Ascending aorta (tissue), 2 donors: Measurements from ENCODE around the gene EDRF1. TPM values are rescaled to one million over a fixed set of nuclear protein-coding genes. Genes with fewer than 3 reads are reported as not detected.

ENCODE experiments used
- DNase-seq, 2 donors: peaks; one replicate each; pipeline ENCODE4 v3.0.0-alpha.2; 2019; ENCODE audit warnings: low spot score in 2 of 2
- H3K27ac ChIP-seq, 2 donors: fragments of 200-600 bp; sonication (generic); one replicate each; pipeline ENCODE4 v1.5.1; 2016 to 2017; ENCODE audit warnings: mild to moderate bottlenecking in 1 of 2
- H3K27me3 ChIP-seq: fragments of 200-600 bp; sonication (generic); one replicate; pipeline ENCODE4 v1.5.1; 2017
- H3K36me3 ChIP-seq, 2 donors: fragments of 200-600 bp; sonication (generic); one replicate each; pipeline ENCODE4 v1.5.1; 2016
- H3K4me1 ChIP-seq, 2 donors: fragments of 200-600 bp; sonication (generic); one replicate each; pipeline ENCODE4 v1.5.1; 2016 to 2017; ENCODE audit warnings: mild to moderate bottlenecking in 1 of 2
- H3K4me3 ChIP-seq, 2 donors: fragments of 200-600 bp; sonication (generic); one replicate each; pipeline ENCODE4 v1.5.1; 2016 to 2017; ENCODE audit warnings: mild to moderate bottlenecking in 1 of 2
- H3K9me3 ChIP-seq, 2 donors: fragments of 200-600 bp; sonication (generic); one replicate each; pipeline ENCODE4 v1.5.1; 2016
- intact Hi-C: fragments of 100-400 bp; cut with DNase I; formaldehyde crosslinking; loops from one replicate; pipeline ENCODE4 v1.15.1; 2023
- total RNA-seq: library from RNA; depleted of rRNA; stranded (reverse); fragments of >200 nt; gene quantifications from one replicate; pipeline ENCODE4 v1.1.0, GENCODE V29; 2016
- TF ChIP-seq, protein P1 (sequence below), 3 experiments: fragments of 200-600 bp in 2 of 3; fragments of 450-650 bp in 1 of 3; sonication (generic) in 2 of 3; IDR thresholded peaks; one replicate each; pipeline ENCODE4 v1.5.1; 2016 to 2019; ENCODE audit warnings: antibody characterized with exemption in 3 of 3, mild to moderate bottlenecking in 1 of 3, moderate library complexity in 1 of 3

Gene EDRF1
- total RNA-seq, 1 donor from 2014 or later, result 0.53 TPM

DNA sequence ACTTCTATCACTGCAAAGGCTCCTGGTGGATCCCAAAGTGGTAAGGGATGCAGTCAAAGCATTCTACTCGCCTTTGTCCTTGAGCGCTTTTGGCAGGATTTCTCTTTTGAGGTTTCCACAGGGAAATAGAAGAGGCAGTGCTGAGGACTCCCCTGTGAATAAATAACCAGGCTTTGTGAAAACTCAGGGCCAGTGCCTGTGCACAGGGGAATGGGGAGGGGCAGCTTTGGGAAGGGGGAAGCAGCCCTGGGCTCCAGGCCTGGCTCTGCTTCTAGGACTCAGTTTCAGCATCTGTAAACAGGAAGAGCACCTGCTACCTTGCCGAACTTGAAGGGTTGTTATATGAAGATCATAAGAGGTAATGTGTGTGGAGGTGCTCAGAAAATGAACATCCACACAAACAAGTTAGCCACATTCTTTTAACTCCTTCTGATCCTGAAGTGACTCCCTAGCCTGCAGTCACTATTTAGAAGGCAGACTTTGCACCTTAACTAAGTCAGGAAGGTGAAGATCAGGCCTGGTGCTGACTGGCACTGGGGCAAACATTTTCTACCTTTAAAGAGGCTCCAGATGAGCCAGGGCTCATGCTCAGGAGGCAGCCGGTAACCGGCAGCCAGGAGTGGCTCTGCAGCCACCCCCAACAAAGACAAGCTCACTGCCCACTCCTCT lies 78.6 kb downstream of the EDRF1 start:
- peaks cover 30 to 54% of the 10 kb centered on the region in 2 donors for H3K36me3 ChIP-seq
- DNase-seq, result peak in 1 of 2 donors; percentile 37
- intact Hi-C loops, result no loop called here
- TF ChIP-seq, protein P1, sequence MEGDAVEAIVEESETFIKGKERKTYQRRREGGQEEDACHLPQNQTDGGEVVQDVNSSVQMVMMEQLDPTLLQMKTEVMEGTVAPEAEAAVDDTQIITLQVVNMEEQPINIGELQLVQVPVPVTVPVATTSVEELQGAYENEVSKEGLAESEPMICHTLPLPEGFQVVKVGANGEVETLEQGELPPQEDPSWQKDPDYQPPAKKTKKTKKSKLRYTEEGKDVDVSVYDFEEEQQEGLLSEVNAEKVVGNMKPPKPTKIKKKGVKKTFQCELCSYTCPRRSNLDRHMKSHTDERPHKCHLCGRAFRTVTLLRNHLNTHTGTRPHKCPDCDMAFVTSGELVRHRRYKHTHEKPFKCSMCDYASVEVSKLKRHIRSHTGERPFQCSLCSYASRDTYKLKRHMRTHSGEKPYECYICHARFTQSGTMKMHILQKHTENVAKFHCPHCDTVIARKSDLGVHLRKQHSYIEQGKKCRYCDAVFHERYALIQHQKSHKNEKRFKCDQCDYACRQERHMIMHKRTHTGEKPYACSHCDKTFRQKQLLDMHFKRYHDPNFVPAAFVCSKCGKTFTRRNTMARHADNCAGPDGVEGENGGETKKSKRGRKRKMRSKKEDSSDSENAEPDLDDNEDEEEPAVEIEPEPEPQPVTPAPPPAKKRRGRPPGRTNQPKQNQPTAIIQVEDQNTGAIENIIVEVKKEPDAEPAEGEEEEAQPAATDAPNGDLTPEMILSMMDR (IDR thresholded peaks at IDR 0.05), result no peak
- no peaks in the 10 kb centered on the region for H3K4me1 ChIP-seq
- H3K4me3 ChIP-seq, result no peak overlapping the region
- H3K9me3 ChIP-seq, result no peaks in the 10 kb centered on the region
- H3K27me3 ChIP-seq, result no peaks in the 10 kb centered on the region
- no peak overlapping the region for H3K27ac ChIP-seq

GRCh38 chr10:125799451-125800182 lies 80.1 kb downstream of the EDRF1 start:
- H3K36me3 ChIP-seq, result peaks cover 23 to 46% of the 10 kb centered on the region in 2 donors

DNA sequence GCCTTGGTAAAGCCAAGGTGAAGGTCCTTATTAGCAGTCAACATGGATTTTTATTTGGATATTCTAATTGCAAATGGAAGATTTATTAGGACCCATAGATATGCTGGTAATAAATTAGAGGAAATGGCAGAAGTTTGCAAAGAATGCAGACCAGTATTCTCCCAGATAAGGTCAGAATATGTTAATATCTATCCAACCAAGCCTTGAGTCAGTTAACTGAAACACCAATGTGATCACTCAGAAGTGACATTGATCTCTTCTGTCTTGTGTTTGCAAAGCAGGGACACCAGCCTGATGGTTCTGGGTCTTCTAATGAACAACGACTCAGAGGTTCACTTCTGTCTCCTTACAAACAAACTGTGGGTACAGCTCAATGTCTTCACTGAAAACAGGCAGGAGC lies 82.1 kb downstream of the EDRF1 start:
- Histone ChIP-seq H3K27me3 (no peaks in the 10 kb centered on the region), H3K27ac (no peak overlapping the region), H3K4me3 (no peak overlapping the region), H3K4me1 (no peaks in the 10 kb centered on the region), H3K36me3 (peaks cover 29 to 54% of the 10 kb centered on the region in 2 donors), H3K9me3 (no peaks in the 10 kb centered on the region)
- intact Hi-C loops, result no loop called here
- TF ChIP-seq, protein P1 (IDR thresholded peaks at IDR 0.05), result no peak
- no peak for DNase-seq

More at GRCh38 chr10:125799451-125800182, 80.1 kb downstream of the EDRF1 start:
- Histone ChIP-seq H3K27me3 (no peaks in the 10 kb centered on the region), H3K4me3 (no peak overlapping the region), H3K4me1 (no peaks in the 10 kb centered on the region), H3K27ac (no peak overlapping the region), H3K9me3 (no peaks in the 10 kb centered on the region)
- DNase-seq, result peak in 1 of 2 donors; percentile 27
- intact Hi-C loops, result no loop called here
- TF ChIP-seq, protein P1 (IDR thresholded peaks at IDR 0.05), result no peak

GRCh38 chr10:125802131-125802530 lies 82.6 kb downstream of the EDRF1 start:
- Histone ChIP-seq H3K27ac (no peak overlapping the region), H3K36me3 (peaks cover 35 to 58% of the 10 kb centered on the region in 2 donors), H3K4me1 (no peaks in the 10 kb centered on the region), H3K4me3 (no peak overlapping the region), H3K27me3 (no peaks in the 10 kb centered on the region), H3K9me3 (no peaks in the 10 kb centered on the region)
- TF ChIP-seq, protein P1 (IDR thresholded peaks at IDR 0.05), result no peak
- intact Hi-C loops, result no loop called here
- no peak for DNase-seq

GRCh38 chr10:125802739-125803138 lies 83.2 kb downstream of the EDRF1 start:
- Histone ChIP-seq H3K4me3 (no peak overlapping the region), H3K36me3 (peaks cover 40 to 59% of the 10 kb centered on the region in 2 donors), H3K27me3 (no peaks in the 10 kb centered on the region), H3K27ac (no peak overlapping the region), H3K9me3 (no peaks in the 10 kb centered on the region), H3K4me1 (no peaks in the 10 kb centered on the region)
- TF ChIP-seq, protein P1 (IDR thresholded peaks at IDR 0.05), result no peak
- intact Hi-C loops, result no loop called here
- DNase-seq, result no peak
